Panc1 (cell line): ENCODE results near the gene ATP6V0C.

Source experiments
- TF ChIP-seq, protein P1 (sequence below): fragments of 450-650 bp; IDR thresholded peaks from 2 replicates; pipeline ENCODE4 v1.5.1; 2017; ENCODE audit warnings: mild to moderate bottlenecking
- TF ChIP-seq, protein P2 (sequence below), 2 experiments: IDR thresholded peaks; 2 replicates each; pipeline ENCODE4 v1.6.1; 2011 to 2012; ENCODE audit warnings: low read depth in 2 of 2, control low read depth in 1 of 2, low read length in 1 of 2, mild to moderate bottlenecking in 1 of 2, moderate library complexity in 1 of 2; ENCODE audit not compliant: insufficient read depth in 1 of 2

DNA sequence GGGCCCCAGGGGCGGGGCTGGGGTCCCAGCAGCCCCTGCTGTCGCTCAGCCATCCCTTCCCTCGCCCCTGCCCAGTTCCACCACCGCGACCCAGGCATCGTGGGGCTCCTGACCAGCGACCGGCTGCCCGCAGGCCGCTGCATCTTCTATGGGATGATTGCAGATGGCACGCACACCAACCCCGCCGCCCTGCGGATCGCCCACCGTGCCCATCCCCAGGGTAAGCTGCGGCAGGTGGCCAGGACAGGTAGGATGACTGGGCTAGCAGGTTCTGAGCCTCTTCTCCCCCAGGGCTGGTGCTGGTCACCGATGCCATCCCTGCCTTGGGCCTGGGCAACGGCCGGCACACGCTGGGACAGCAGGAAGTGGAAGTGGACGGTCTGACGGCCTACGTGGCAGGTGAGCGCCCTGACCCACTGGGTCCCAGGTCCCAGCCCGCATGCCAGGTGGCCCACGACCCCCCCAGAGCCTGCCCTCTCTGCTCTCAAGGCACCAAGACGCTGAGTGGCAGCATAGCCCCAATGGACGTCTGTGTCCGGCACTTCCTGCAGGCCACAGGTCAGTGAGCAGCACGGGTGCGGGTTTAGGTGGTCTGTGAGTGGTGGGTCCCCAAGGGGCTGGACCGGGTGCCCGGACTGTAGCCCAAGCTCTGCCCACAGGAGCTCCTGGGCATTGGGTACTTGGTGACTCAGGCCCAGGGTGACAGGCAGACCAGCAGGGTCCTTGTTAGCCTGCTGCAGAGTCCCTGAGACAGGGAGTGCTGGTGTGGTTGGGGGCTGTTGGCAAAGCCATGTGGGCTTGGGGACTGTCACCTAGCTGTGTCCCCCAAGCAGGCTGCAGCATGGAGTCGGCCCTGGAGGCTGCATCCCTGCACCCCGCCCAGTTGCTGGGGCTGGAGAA, 14.7 kb downstream of the ATP6V0C start:
- TF ChIP-seq, protein P1, sequence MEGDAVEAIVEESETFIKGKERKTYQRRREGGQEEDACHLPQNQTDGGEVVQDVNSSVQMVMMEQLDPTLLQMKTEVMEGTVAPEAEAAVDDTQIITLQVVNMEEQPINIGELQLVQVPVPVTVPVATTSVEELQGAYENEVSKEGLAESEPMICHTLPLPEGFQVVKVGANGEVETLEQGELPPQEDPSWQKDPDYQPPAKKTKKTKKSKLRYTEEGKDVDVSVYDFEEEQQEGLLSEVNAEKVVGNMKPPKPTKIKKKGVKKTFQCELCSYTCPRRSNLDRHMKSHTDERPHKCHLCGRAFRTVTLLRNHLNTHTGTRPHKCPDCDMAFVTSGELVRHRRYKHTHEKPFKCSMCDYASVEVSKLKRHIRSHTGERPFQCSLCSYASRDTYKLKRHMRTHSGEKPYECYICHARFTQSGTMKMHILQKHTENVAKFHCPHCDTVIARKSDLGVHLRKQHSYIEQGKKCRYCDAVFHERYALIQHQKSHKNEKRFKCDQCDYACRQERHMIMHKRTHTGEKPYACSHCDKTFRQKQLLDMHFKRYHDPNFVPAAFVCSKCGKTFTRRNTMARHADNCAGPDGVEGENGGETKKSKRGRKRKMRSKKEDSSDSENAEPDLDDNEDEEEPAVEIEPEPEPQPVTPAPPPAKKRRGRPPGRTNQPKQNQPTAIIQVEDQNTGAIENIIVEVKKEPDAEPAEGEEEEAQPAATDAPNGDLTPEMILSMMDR, result no peak
- TF ChIP-seq, protein P2, sequence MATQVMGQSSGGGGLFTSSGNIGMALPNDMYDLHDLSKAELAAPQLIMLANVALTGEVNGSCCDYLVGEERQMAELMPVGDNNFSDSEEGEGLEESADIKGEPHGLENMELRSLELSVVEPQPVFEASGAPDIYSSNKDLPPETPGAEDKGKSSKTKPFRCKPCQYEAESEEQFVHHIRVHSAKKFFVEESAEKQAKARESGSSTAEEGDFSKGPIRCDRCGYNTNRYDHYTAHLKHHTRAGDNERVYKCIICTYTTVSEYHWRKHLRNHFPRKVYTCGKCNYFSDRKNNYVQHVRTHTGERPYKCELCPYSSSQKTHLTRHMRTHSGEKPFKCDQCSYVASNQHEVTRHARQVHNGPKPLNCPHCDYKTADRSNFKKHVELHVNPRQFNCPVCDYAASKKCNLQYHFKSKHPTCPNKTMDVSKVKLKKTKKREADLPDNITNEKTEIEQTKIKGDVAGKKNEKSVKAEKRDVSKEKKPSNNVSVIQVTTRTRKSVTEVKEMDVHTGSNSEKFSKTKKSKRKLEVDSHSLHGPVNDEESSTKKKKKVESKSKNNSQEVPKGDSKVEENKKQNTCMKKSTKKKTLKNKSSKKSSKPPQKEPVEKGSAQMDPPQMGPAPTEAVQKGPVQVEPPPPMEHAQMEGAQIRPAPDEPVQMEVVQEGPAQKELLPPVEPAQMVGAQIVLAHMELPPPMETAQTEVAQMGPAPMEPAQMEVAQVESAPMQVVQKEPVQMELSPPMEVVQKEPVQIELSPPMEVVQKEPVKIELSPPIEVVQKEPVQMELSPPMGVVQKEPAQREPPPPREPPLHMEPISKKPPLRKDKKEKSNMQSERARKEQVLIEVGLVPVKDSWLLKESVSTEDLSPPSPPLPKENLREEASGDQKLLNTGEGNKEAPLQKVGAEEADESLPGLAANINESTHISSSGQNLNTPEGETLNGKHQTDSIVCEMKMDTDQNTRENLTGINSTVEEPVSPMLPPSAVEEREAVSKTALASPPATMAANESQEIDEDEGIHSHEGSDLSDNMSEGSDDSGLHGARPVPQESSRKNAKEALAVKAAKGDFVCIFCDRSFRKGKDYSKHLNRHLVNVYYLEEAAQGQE (IDR thresholded peaks at IDR 0.05; ENCODE audit: insufficient read depth in 1 of 2, low read depth in 2 of 2, low read length in 1 of 2), result no peak
